Central memory CD8-positive, alpha-beta T cell (primary cell): ENCODE measurements around the gene NRG3.

Experiments
- ATAC-seq: fragments of 150-1000 bp; cut with Tn5 transposase; replicated peaks from 2 replicates; pipeline ENCODE4 v1.10.0; 2022; ENCODE audit warnings: mild to moderate bottlenecking, moderate FRiP score, moderate number of reproducible peaks; ENCODE audit not compliant: poor library complexity, severe bottlenecking; ENCODE audit errors: extremely low read depth
- DNase-seq, 2 donors: peaks; one replicate each; pipeline ENCODE4 v3.0.0; 2021; ENCODE audit warnings: low spot score in 2 of 2
- H3K27ac Mint-ChIP-seq: one replicate; pipeline ENCODE4 v1.8.0; 2022; ENCODE audit warnings: low read depth, mild to moderate bottlenecking, moderate library complexity, mixed read lengths
- H3K27me3 Mint-ChIP-seq: one replicate; pipeline ENCODE4 v1.8.0; 2022; ENCODE audit warnings: mixed read lengths
- H3K36me3 Mint-ChIP-seq: one replicate; pipeline ENCODE4 v1.8.0; 2022; ENCODE audit warnings: mild to moderate bottlenecking, moderate library complexity, mixed read lengths; ENCODE audit not compliant: insufficient read depth
- H3K4me1 Mint-ChIP-seq: one replicate; pipeline ENCODE4 v1.8.0; 2022; ENCODE audit warnings: mixed read lengths
- H3K4me3 Mint-ChIP-seq: one replicate; pipeline ENCODE4 v1.8.0; 2022; ENCODE audit warnings: mild to moderate bottlenecking, moderate library complexity, mixed read lengths
- H3K9me3 Mint-ChIP-seq: one replicate; pipeline ENCODE4 v1.8.0; 2022; ENCODE audit warnings: mixed read lengths

NRG3 gene

GRCh38 chr10:82575318-82575717 lies 700.3 kb downstream of the NRG3 start:
- no peaks in the 10 kb centered on the region for H3K27me3 Mint-ChIP-seq
- no peak overlapping the region for H3K27ac Mint-ChIP-seq
- H3K36me3 Mint-ChIP-seq: no peaks in the 10 kb centered on the region
- peaks cover 13% of the 10 kb centered on the region for H3K9me3 Mint-ChIP-seq
- no peak overlapping the region for H3K4me3 Mint-ChIP-seq
- DNase-seq (no peak), ATAC-seq (no peak)
- H3K4me1 Mint-ChIP-seq: no peaks in the 10 kb centered on the region

DNA sequence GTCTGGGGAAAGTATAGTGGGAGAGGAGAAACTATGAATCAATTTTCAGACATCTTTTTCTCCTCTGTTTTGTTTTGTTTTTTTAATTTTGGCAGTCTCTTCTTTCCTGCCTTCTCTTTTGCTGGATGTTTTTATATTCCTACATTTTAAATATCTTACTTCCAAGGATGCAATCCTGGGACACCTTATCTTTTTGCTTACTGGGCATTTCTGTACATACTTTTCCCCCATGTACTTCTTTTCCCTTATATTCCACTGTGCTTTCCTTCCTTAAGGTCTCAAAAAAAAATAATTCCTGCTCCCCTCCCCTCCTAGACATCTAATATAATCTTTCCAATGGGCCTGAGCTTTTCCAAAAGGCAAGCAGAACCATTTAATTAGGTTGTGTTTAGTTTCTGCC lies 701.1 kb downstream of the NRG3 start:
- peaks cover 17% of the 10 kb centered on the region for H3K9me3 Mint-ChIP-seq
- no peaks in the 10 kb centered on the region for H3K4me1 Mint-ChIP-seq
- ATAC-seq (no peak), DNase-seq (no peak)
- H3K4me3 Mint-ChIP-seq: no peak overlapping the region
- H3K27me3 Mint-ChIP-seq: no peaks in the 10 kb centered on the region
- H3K27ac Mint-ChIP-seq: no peak overlapping the region
- no peaks in the 10 kb centered on the region for H3K36me3 Mint-ChIP-seq

DNA sequence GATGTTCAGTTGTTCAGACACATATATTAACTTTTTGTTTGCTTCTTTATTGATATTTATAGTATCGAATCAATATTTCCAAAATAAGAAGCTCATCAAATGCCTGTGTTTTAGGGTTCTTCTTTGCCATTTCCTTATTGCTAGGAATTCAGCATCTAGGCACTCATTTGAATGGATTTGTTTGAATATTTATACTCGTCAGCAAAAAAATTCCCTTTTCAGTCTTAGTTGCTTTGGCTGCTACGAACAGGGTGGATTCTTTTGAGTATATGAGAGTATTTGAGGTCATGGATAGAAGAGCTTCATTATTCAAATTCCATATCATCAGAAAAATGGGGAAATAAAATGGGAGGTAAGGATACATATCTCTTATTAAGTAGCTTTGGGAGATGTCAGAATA lies 706.9 kb downstream of the NRG3 start:
- H3K36me3 Mint-ChIP-seq: no peaks in the 10 kb centered on the region
- H3K4me3 Mint-ChIP-seq: no peak overlapping the region
- no peaks in the 10 kb centered on the region for H3K27me3 Mint-ChIP-seq
- no peak overlapping the region for H3K27ac Mint-ChIP-seq
- no peak for ATAC-seq
- H3K4me1 Mint-ChIP-seq: no peaks in the 10 kb centered on the region
- DNase-seq: no peak
- H3K9me3 Mint-ChIP-seq: peaks cover 6% of the 10 kb centered on the region

DNA sequence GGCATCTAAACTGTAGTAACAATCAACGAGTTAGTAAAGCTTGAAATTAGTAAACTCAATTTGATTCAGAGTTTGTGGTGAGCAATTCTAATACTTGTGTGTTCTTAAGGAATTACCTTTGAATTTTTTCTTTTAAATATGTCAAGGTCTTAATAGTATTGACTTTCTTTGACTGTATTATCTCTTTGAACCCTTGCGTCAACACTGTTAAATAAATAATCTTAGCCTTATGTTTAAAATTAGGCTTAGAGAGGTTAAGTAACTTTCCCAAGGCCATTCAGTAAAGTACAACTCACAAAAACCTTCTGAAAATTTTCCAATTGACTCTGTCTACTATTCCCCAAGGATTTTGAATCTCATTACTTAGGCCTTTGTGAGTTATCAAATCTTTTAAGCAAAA lies 716.4 kb downstream of the NRG3 start:
- Mint-ChIP-seq H3K4me3 (no peak overlapping the region), H3K9me3 (peaks cover 17% of the 10 kb centered on the region), H3K27me3 (no peaks in the 10 kb centered on the region), H3K4me1 (no peaks in the 10 kb centered on the region), H3K36me3 (no peaks in the 10 kb centered on the region), H3K27ac (no peak overlapping the region)
- ATAC-seq (no peak), DNase-seq (no peak)

GRCh38 chr10:82597840-82598239 lies 722.8 kb downstream of the NRG3 start:
- Mint-ChIP-seq H3K27me3 (no peaks in the 10 kb centered on the region), H3K9me3 (peaks cover 15% of the 10 kb centered on the region), H3K36me3 (no peaks in the 10 kb centered on the region), H3K4me1 (no peaks in the 10 kb centered on the region), H3K4me3 (no peak overlapping the region), H3K27ac (no peak overlapping the region)
- ATAC-seq (no peak), DNase-seq (no peak)

DNA sequence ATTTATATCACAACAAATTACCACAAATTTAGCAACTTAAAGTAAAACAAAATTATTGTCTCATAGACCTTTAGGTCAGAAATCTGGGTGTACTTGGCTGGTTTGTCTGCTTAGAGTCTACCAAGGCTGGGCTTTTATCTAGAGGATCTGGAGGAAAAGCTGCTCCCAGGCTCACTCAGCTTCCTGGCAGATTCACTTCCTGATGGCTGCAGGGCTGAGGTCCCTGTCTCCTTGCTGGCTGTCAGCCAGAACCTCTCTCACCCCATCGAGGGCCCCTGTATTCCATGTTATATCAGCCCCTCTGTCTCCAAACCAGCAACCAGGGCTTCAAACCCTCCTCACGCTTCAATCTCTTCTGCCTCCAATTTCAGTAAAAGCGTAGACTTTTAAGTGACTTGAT lies 734.9 kb downstream of the NRG3 start:
- no peaks in the 10 kb centered on the region for H3K4me1 Mint-ChIP-seq
- peaks cover 19% of the 10 kb centered on the region for H3K9me3 Mint-ChIP-seq
- no peak overlapping the region for H3K27ac Mint-ChIP-seq
- ATAC-seq (no peak), DNase-seq (no peak)
- H3K4me3 Mint-ChIP-seq: no peak overlapping the region
- no peaks in the 10 kb centered on the region for H3K27me3 Mint-ChIP-seq
- no peaks in the 10 kb centered on the region for H3K36me3 Mint-ChIP-seq

DNA sequence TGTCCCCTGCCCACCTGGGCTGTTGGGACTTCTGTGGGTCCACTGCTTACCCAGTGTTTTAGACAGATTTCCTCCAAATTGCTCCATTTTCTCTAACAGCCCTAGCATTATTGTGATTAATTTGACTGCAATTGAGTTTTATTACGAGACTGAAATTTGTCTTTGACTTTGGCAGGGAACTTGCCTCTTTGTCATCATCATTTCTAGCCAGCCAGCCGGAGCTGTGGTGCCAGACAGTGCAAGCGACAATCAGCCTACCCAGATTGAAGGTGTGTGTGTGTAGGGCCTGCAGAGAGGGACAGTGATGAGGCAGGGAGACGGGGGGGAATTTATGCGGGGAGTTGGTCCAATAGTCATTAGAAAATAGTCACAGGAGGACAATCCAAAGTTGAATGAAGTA lies 743.0 kb downstream of the NRG3 start:
- Mint-ChIP-seq H3K9me3 (peaks cover 9% of the 10 kb centered on the region), H3K36me3 (no peaks in the 10 kb centered on the region)
- DNase-seq: no peak

GRCh38 chr10:82621680-82622079 lies 746.7 kb downstream of the NRG3 start:
- Mint-ChIP-seq H3K9me3 (peaks cover 30% of the 10 kb centered on the region), H3K27me3 (no peaks in the 10 kb centered on the region), H3K36me3 (no peaks in the 10 kb centered on the region), H3K27ac (no peak overlapping the region), H3K4me1 (no peaks in the 10 kb centered on the region), H3K4me3 (no peak overlapping the region)
- no peak for ATAC-seq
- DNase-seq: no peak

More for the DNA sequence above, 743.0 kb downstream of the NRG3 start:
- Mint-ChIP-seq H3K4me3 (no peak overlapping the region), H3K27me3 (no peaks in the 10 kb centered on the region), H3K27ac (no peak overlapping the region), H3K4me1 (no peaks in the 10 kb centered on the region)
- no peak for ATAC-seq

- DNase-seq: no peak
- H3K27ac Mint-ChIP-seq: no peak overlapping the region
- ATAC-seq: no peak
- H3K4me1 Mint-ChIP-seq: no peaks in the 10 kb centered on the region
- H3K36me3 Mint-ChIP-seq: no peaks in the 10 kb centered on the region
- peaks cover 30% of the 10 kb centered on the region for H3K9me3 Mint-ChIP-seq
- H3K27me3 Mint-ChIP-seq: no peaks in the 10 kb centered on the region
- H3K4me3 Mint-ChIP-seq: no peak overlapping the region
These were observed 747.5 kb downstream of the NRG3 start for GRCh38 chr10:82622479-82622878.

DNA sequence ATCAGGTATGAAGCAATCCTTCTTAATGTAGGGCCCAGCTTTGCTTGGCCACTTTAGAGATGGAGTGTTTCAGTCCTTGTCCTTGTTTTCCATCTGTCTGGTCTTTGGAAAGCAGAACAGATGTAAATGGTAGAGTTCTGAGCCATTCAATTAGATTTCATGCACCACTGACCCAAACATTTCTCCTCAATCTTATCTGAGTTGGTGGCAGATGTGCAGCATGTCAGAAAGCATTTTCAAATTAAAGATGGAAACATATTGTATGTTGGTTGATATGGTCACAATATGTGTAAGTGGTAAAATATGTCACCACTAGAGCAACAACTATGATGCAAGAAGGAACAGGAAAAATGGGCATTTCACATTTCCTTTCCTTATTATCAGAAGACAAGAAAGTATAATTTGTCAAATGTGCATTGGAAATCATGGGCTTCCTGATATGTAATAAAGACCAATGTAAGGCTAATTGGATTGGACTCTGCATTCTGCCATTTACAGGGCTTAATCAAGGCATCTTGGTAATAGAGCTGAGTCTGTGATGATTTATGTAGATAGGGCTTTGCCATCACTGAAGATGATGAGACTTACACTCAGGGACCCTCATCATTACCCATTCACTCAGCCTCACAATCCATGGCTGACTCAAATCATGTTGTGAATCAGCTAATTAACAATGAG lies 750.7 kb downstream of the NRG3 start:
- Mint-ChIP-seq H3K36me3 (no peaks in the 10 kb centered on the region), H3K4me3 (no peak overlapping the region), H3K27ac (no peak overlapping the region), H3K9me3 (peaks cover 26% of the 10 kb centered on the region), H3K4me1 (no peaks in the 10 kb centered on the region), H3K27me3 (no peaks in the 10 kb centered on the region)
- ATAC-seq (no peak), DNase-seq (no peak)

DNA sequence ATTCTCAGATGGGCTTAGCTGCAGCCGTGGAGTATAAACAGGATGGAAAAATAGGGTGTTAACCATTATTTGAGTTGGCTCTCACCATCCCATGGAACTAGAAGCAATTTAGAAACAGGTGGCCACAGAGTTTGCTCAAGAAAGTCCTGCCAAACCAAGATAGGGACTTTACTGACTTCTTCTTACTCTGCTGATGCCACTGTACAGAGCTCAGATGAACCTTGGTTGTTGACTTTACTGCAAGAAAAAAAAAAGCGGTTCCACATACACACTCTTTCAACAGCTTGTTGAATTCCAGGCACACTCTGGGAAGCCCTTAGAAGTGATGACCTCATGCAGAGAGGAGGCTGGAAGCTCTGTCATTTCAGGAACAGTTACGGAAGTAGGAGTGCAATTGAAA lies 753.4 kb downstream of the NRG3 start:
- no peaks in the 10 kb centered on the region for H3K36me3 Mint-ChIP-seq
- no peak overlapping the region for H3K4me3 Mint-ChIP-seq
- no peak for ATAC-seq
- no peak overlapping the region for H3K27ac Mint-ChIP-seq
- peaks cover 31% of the 10 kb centered on the region for H3K9me3 Mint-ChIP-seq
- no peaks in the 10 kb centered on the region for H3K4me1 Mint-ChIP-seq
- H3K27me3 Mint-ChIP-seq: no peaks in the 10 kb centered on the region
- DNase-seq: no peak

DNA sequence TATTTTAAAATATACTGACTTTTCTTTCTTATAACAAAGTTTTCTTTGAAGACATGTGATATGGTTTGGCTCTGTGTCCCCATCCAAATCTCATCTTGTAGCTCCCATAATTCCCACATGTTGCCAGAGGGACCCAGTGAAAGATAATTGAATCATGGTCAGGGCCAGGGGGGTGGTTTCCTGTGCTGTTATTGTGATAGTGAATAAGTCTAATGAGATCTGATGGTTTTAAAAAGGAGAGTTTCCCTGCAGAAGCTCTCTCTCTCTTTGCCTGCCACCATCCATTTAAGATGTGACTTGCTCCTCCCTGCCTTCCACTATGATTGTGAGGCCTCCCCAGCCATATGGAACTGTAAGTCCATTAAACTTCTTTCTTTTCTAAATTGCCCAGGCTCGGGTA lies 768.1 kb downstream of the NRG3 start:
- DNase-seq (no peak), ATAC-seq (no peak)
- no peaks in the 10 kb centered on the region for H3K27me3 Mint-ChIP-seq
- H3K36me3 Mint-ChIP-seq: no peaks in the 10 kb centered on the region
- no peaks in the 10 kb centered on the region for H3K4me1 Mint-ChIP-seq
- H3K9me3 Mint-ChIP-seq: peaks cover 19% of the 10 kb centered on the region
- H3K4me3 Mint-ChIP-seq: no peak overlapping the region
- H3K27ac Mint-ChIP-seq: no peak overlapping the region

DNA sequence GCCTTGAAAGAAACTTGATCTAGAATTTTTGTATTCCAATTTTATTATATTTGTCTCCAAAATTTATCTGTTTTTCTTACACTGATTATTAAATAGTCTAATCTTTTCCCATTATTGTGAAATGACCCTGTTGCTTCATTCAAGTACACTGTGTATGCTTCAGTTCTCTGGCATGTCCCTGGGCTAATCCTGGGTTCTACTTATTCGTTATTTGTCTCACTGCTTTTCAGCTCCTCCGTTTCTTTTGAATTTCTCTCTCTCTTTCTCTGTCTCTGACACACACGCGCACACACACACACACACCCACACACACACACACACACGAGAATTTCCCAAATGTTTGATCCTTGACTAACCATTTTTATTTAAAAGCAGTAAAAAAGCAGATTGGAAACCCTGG lies 768.6 kb downstream of the NRG3 start:
- Mint-ChIP-seq H3K36me3 (no peaks in the 10 kb centered on the region), H3K9me3 (peaks cover 19% of the 10 kb centered on the region), H3K27me3 (no peaks in the 10 kb centered on the region), H3K27ac (no peak overlapping the region), H3K4me3 (no peak overlapping the region), H3K4me1 (no peaks in the 10 kb centered on the region)
- DNase-seq (no peak), ATAC-seq (no peak)

DNA sequence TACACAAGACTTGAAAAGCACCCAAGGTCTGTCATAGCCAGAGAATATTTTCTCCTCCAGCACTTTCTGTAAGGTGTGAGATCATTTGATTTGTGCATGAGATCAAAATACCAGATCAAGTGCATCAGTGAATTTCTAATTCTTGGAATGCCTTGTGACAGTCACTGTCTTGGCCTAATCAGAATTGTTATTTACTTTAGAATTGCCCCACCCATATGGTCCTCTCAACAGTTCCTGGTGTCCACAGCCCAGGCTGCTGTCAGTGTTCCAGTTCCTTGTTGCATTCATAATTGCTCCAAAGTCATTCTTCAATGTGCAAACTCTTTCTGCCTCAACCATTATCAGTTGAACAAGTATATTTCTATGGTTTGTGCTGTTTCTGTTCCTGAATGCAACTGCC lies 770.2 kb downstream of the NRG3 start:
- H3K27ac Mint-ChIP-seq: no peak overlapping the region
- ATAC-seq: no peak
- H3K36me3 Mint-ChIP-seq: no peaks in the 10 kb centered on the region
- H3K4me1 Mint-ChIP-seq: no peaks in the 10 kb centered on the region
- no peak for DNase-seq
- H3K4me3 Mint-ChIP-seq: no peak overlapping the region
- H3K9me3 Mint-ChIP-seq: peaks cover 19% of the 10 kb centered on the region
- no peaks in the 10 kb centered on the region for H3K27me3 Mint-ChIP-seq
